Stomach (tissue), 9 donors: ENCODE measurements around the gene NUP214. TPM values are rescaled to one million over a fixed set of nuclear protein-coding genes. Genes with fewer than 3 reads are reported as not detected.
"Not testable (repeated sequence)": the region's sequence is repeated elsewhere in the genome, so short reads cannot be mapped to it uniquely, and the experiment has no call there.

Experiments
- DNase-seq, 2 donors: peaks; one replicate each; pipeline versions ENCODE4 v3.0.0 to v3.0.0-alpha.2; 2013 to 2019
- H3K27ac ChIP-seq, 5 donors: fragments of 200-600 bp in 4 of 5; sonication (generic) in 4 of 5; one replicate each; pipeline ENCODE4 v1.5.1; 2013 to 2019; ENCODE audit warnings: mild to moderate bottlenecking in 1 of 5, moderate library complexity in 1 of 5
- H3K27me3 ChIP-seq, 3 donors: fragments of 200-600 bp; sonication (generic); one replicate each; pipeline ENCODE4 v1.5.1; 2017 to 2019; ENCODE audit warnings: mixed run types in 1 of 3
- H3K36me3 ChIP-seq, 4 donors: fragments of 200-600 bp; sonication (generic); 1 replicate in 3 of 4; 2 replicates in 1 of 4; pipeline ENCODE4 v1.5.1; 2016 to 2019
- H3K4me1 ChIP-seq, 4 donors: fragments of 200-600 bp; sonication (generic); one replicate each; pipeline ENCODE4 v1.5.1; 2016 to 2019
- H3K4me3 ChIP-seq, 4 donors: fragments of 200-600 bp; sonication (generic) in 3 of 4; one replicate each; pipeline ENCODE4 v1.5.1; 2016 to 2019; ENCODE audit warnings: mild to moderate bottlenecking in 1 of 4
- H3K9me3 ChIP-seq, 4 donors: fragments of 200-600 bp; sonication (generic); one replicate each; pipeline ENCODE4 v1.5.1; 2016 to 2019
- CTCF ChIP-seq, 7 experiments: fragments of 450-650 bp in 4 of 7; fragments of 200-600 bp in 3 of 7; sonication (generic) in 3 of 7; IDR thresholded peaks; one replicate each; pipeline ENCODE4 v1.5.1; 2016 to 2019; ENCODE audit warnings: antibody characterized with exemption in 7 of 7, control low read depth in 2 of 7, mild to moderate bottlenecking in 1 of 7
- EP300 ChIP-seq: sonication (generic); formaldehyde crosslinking; IDR thresholded peaks from one replicate; pipeline ENCODE4 v1.6.1; 2017; ENCODE audit warnings: antibody characterized with exemption
- POLR2A ChIP-seq, 4 donors: fragments of 450-650 bp; IDR thresholded peaks; one replicate each; pipeline ENCODE4 v1.6.1; 2016; ENCODE audit warnings: antibody characterized with exemption in 4 of 4, control low read depth in 2 of 4, mild to moderate bottlenecking in 1 of 4, moderate library complexity in 1 of 4
- POLR2AphosphoS5 ChIP-seq, 3 donors: sonication (generic); formaldehyde crosslinking; IDR thresholded peaks; one replicate each; pipeline ENCODE4 v1.6.1; 2016; ENCODE audit warnings: antibody characterized with exemption in 3 of 3
- WGBS, 5 donors: extraction: QIAGEN DNeasy Blood & Tissue Kit in 3 of 5; methylation state at CpG; one replicate each; pipeline versions ENCODE4 v1.1.5 to v1.1.7; 2013 to 2018; 5-methylcytosine and 5-hydroxymethylcytosine counted together
- intact Hi-C: fragments of 100-400 bp; cut with DNase I; formaldehyde crosslinking; loops from one replicate; pipeline ENCODE4 v1.15.1; 2023; ENCODE audit warnings: low total_unique reads
- polyA plus RNA-seq, 3 donors: library from polyadenylated mRNA; stranded (reverse); fragments of 200-250 nt; gene quantifications; one replicate each; pipeline ENCODE4 v1.2.3, GENCODE V29; 2013
- total RNA-seq, 5 donors: library from RNA; depleted of rRNA; stranded (reverse); fragments of >200 nt; gene quantifications; one replicate each; pipeline versions ENCODE4 v1.1.0 to v1.2.3, GENCODE V29; 2014 to 2016
- donor health status: healthy with polysubstance abuse.
- donor health status: Bipolar disorder and iron deficiency.
- donor health status: healthy.

NUP214 gene
- total and polyA plus RNA-seq, 8 donors, result 21.7 to 111 (median 35.0) TPM

GRCh38 chr9:131260751-131261452 is 135.5 kb downstream of the NUP214 start:
- Histone ChIP-seq H3K9me3 (no peaks in the 10 kb centered on the region), H3K4me1 (peaks cover 1 to 46% (median 6%) of the 10 kb centered on the region in 4 donors), H3K27ac (no peak overlapping the region), H3K27me3 (peaks cover 0 to 15% (median 0%) of the 10 kb centered on the region in 3 donors), H3K4me3 (no peak overlapping the region), H3K36me3 (peaks cover 13 to 30% (median 20%) of the 10 kb centered on the region in 4 donors)
- intact Hi-C loops, result no loop called here
- no peak for TF ChIP-seq EP300
- no peak for TF ChIP-seq CTCF (IDR thresholded peaks at IDR 0.05)
- TF ChIP-seq POLR2AphosphoS5 (IDR thresholded peaks at IDR 0.05), result no peak
- no peak for TF ChIP-seq POLR2A (IDR thresholded peaks at IDR 0.05)
- DNase-seq, result no peak
- WGBS, 5 donors, result 91 to 93% (median 93%) methylated on average over 12 to 33 of the region's 33 CpGs

- Histone ChIP-seq H3K4me3 (no peak overlapping the region), H3K4me1 (peaks cover 0 to 52% (median 6%) of the 10 kb centered on the region in 4 donors), H3K27ac (peak overlapping the region in 1 of 5 donors; percentile 17), H3K36me3 (peaks cover 13 to 30% (median 20%) of the 10 kb centered on the region in 4 donors), H3K9me3 (no peaks in the 10 kb centered on the region), H3K27me3 (peaks cover 0 to 15% (median 0%) of the 10 kb centered on the region in 3 donors)
- intact Hi-C loops, result no loop called here
- TF ChIP-seq CTCF (IDR thresholded peaks at IDR 0.05) (no peak), POLR2A (IDR thresholded peaks at IDR 0.05) (no peak), EP300 (no peak), POLR2AphosphoS5 (IDR thresholded peaks at IDR 0.05) (no peak)
- peak in 1 of 2 donors; percentile 7 for DNase-seq
- 81 to 89% (median 84%) methylated on average over 13 of the region's 13 CpGs for WGBS, 5 donors
Observed at GRCh38 chr9:131262327-131263032, 137.1 kb downstream of the NUP214 start.

- Histone ChIP-seq H3K36me3 (peaks cover 13 to 30% (median 20%) of the 10 kb centered on the region in 4 donors), H3K4me1 (peaks cover 0 to 53% (median 6%) of the 10 kb centered on the region in 4 donors), H3K27ac (peak overlapping the region in 1 of 5 donors; percentile 17), H3K27me3 (peaks cover 0 to 15% (median 0%) of the 10 kb centered on the region in 3 donors)
- 87 to 95% (median 93%) methylated on average over 5 of the region's 5 CpGs for WGBS, 5 donors
- intact Hi-C loops, H3K9me3 ChIP-seq, DNase-seq, H3K4me3 ChIP-seq: not testable (repeated sequence)
Observed at GRCh38 chr9:131263033-131263343, 137.6 kb downstream of the NUP214 start.

GRCh38 chr9:131263701-131264100 is 138.3 kb downstream of the NUP214 start:
- TF ChIP-seq POLR2A (IDR thresholded peaks at IDR 0.05) (no peak), CTCF (IDR thresholded peaks at IDR 0.05) (no peak), EP300 (no peak), POLR2AphosphoS5 (IDR thresholded peaks at IDR 0.05) (no peak)
- DNase-seq, result no peak
- peaks cover 0 to 8% (median 0%) of the 10 kb centered on the region in 3 donors for H3K27me3 ChIP-seq
- H3K9me3 ChIP-seq, result no peaks in the 10 kb centered on the region
- H3K36me3 ChIP-seq, result peaks cover 13 to 30% (median 20%) of the 10 kb centered on the region in 4 donors
- intact Hi-C loops, result no loop called here
- H3K4me3 ChIP-seq, result no peak overlapping the region
- peaks cover 0 to 54% (median 8%) of the 10 kb centered on the region in 4 donors for H3K4me1 ChIP-seq
- H3K27ac ChIP-seq, result no peak overlapping the region
- 85 to 96% (median 91%) methylated on average over 3 to 6 of the region's 6 CpGs for WGBS, 5 donors
